ENCODE data around the gene ZSCAN1. TPM values are rescaled to one million over a fixed set of nuclear protein-coding genes. Genes with fewer than 3 reads are reported as not detected.

ZSCAN1 gene
- total and polyA plus RNA-seq, 12 donors = 0.15 to 0.32 (median 0.28) TPM; not detected in 9

GRCh38 chr19:58038688-58039204 lies 4.9 kb downstream of the ZSCAN1 start:
- peaks cover 0 to 6% (median 0%) of the 10 kb centered on the region in 9 donors for H3K4me1 ChIP-seq
- no peak overlapping the region for H3K27ac ChIP-seq
- no peak overlapping the region for H3K4me3 ChIP-seq
- no peaks in the 10 kb centered on the region for H3K36me3 ChIP-seq
- DNase-seq (no peak), ATAC-seq (no peak)
- H3K9me3 ChIP-seq = peaks cover 0 to 73% (median 7%) of the 10 kb centered on the region in 11 donors
- H3K27me3 ChIP-seq = peaks cover 0 to 6% (median 0%) of the 10 kb centered on the region in 7 donors
- 20 to 27% methylated on average over 8 of the region's 8 CpGs for WGBS, 2 donors
- intact Hi-C loops (cut with DNase I) = no loop called here
- no peak for TF ChIP-seq CTCF (IDR thresholded peaks at IDR 0.05)

DNA sequence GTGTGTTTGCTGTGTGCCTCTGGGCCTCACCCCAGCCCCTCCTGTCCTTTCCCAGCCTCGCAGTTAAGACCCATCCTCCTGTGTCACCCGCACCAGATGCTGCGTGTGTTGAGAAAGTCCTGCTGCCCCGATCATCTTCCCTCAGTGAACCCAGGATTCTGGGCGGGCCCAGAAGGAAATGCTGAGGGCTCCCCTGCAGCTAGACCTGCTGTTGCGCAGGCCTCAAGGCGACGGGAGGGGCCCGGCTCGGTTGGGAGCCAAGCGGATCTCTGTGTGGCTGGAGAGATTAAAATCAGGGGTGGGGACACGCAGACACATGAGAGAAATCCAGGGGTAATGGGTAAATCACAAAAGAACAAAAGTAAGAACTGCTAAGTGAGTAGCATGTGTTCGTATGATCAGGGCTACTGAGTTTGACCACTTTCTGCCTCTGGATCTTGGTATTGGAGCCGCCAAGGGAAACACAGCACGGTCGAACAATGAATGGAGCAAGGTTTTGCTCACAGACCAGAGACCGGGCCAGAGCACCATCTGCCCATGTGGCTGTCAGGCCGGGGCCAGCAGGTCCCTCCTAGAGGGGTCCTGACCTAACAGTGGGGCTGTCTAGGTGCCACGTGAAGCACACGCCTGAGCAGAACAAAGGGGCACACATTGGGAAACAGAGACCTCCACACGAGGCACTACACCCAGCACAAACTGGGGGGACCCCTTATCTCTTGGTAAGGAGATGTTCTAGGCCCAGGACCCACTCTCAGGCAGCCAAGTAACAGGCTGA lies 7.1 kb downstream of the ZSCAN1 start:
- H3K9me3 ChIP-seq = peaks cover 0 to 94% (median 17%) of the 10 kb centered on the region in 11 donors

DNA sequence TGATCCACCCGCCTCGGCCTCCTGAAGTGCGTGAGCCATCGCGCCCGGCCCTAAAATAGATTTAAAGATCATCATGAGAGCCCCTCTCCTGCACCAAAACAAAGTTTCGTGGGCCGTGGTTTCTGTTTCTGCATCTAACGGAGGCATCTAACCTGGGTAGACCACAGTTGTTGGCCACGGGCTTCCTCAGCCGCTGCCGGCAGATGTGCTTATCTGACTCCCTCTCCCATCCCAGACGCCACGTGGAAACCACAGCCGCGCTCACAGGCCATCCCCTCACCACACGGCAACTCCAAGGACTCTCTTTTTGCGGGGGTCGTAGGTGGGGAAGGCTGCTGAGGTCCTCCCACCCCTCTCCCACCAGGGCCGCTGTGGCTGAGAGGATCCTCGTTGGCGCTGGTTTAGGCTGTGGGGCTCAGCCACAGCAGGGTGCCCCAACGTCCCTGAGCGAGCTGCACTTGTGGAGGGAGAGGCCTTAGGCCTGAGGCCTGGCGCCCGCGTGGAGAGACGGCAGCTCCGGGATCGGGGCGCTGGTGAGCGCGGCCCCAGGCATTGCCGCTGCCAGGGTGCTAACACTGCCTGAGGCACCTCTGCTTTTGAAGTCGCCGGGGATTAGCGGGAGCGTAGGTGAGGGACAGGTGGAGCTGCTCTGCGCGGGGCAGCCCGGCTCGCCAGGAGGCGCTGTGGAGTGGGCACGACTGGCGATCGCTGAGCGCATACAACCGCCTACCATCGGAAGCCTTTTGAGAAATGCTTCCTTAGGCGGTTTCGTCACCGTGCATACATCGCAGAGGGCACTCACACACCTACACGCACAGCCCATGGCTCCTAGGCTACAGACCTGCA lies 8.9 kb downstream of the ZSCAN1 start:
- no peak overlapping the region for H3K4me3 ChIP-seq
- DNase-seq (no peak), ATAC-seq (peak in 2 of 8 donors; percentile 13 to 15)
- H3K36me3 ChIP-seq = no peaks in the 10 kb centered on the region
- no peak overlapping the region for H3K27ac ChIP-seq
- intact Hi-C loops (cut with DNase I) = no loop called here
- peaks cover 0 to under 1% (median 0%) of the 10 kb centered on the region in 7 donors for H3K27me3 ChIP-seq
- peaks cover 0 to 97% (median 26%) of the 10 kb centered on the region in 11 donors for H3K9me3 ChIP-seq
- WGBS, 2 donors = 38 to 46% methylated on average over 54 of the region's 54 CpGs
- TF ChIP-seq CTCF (IDR thresholded peaks at IDR 0.05) = peak in 2 of 9 donors; percentile 17 to 21
- peaks cover 0 to 6% (median 0%) of the 10 kb centered on the region in 9 donors for H3K4me1 ChIP-seq

More for the DNA sequence above, 7.1 kb downstream of the ZSCAN1 start:
- Histone ChIP-seq H3K4me1 (peaks cover 0 to 6% (median 0%) of the 10 kb centered on the region in 9 donors), H3K36me3 (no peaks in the 10 kb centered on the region), H3K27ac (no peak overlapping the region), H3K4me3 (no peak overlapping the region), H3K27me3 (peaks cover 0 to 5% (median 0%) of the 10 kb centered on the region in 7 donors)
- no peak for TF ChIP-seq CTCF (IDR thresholded peaks at IDR 0.05)
- ATAC-seq (no peak), DNase-seq (no peak)
- intact Hi-C loops (cut with DNase I) = no loop called here
- WGBS, 2 donors = 77 to 78% methylated on average over 21 of the region's 21 CpGs

DNA sequence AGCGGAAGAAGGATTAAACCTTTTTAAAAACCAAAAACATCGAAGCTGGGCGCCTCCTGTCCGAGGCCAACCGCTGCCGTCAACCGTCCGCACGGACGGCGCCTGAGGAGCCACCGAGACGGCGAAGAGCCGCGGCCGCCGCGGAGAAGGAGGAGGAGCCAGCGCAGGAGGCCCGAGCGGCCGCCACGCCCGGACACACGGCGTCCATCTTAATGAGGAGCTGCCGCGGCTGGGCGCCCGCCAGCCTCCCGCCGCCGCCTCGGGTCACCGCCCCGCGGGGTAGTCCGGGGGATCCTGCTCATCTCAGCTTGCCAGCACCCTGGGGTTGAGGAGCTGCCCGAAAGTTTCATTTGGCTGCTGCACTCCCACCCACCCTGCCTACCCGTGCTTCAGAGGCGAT lies 10.6 kb downstream of the ZSCAN1 start:
- H3K36me3 ChIP-seq = no peaks in the 10 kb centered on the region
- H3K9me3 ChIP-seq = peaks cover 0 to 97% (median 37%) of the 10 kb centered on the region in 11 donors
- no peaks in the 10 kb centered on the region for H3K27me3 ChIP-seq
- 58 to 74% methylated on average over 28 to 42 of the region's 42 CpGs for WGBS, 2 donors
- no peak for TF ChIP-seq CTCF (IDR thresholded peaks at IDR 0.05)
- H3K4me3 ChIP-seq = no peak overlapping the region
- ATAC-seq = no peak
- H3K4me1 ChIP-seq = no peaks in the 10 kb centered on the region
- intact Hi-C loops (cut with DNase I) = no loop called here
- H3K27ac ChIP-seq = no peak overlapping the region
- no peak for DNase-seq

Measured in heart right ventricle (tissue), 16 donors.